Eye (tissue), 1 donor: ENCODE data around the gene BCKDHB.
A peak's percentile ranks its signal among the peaks of the same experiment; 100 is the strongest.

Experiments
- DNase-seq: peaks from one replicate; pipeline ENCODE4 v3.0.0-alpha.2; 2015

The BCKDHB gene

DNA sequence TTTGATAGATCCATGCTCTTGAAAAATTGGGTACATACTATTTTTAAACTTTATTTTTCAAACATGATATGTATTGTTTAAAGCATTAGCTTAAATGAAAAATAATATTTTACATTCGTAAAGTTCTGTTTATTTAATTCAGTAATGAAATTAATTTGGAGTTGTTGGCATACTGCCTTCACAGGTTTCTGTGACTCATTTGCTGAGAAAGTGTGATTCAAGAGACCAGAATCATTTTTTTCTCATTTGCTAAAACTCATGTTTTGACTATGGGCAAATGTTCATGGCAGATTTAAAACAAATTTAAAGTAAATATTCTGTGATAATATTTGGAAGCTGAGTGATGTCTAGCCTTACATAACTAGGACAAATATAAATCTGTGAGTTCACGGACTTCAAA is 230.4 kb downstream of the BCKDHB start:
- no peak for DNase-seq

DNA sequence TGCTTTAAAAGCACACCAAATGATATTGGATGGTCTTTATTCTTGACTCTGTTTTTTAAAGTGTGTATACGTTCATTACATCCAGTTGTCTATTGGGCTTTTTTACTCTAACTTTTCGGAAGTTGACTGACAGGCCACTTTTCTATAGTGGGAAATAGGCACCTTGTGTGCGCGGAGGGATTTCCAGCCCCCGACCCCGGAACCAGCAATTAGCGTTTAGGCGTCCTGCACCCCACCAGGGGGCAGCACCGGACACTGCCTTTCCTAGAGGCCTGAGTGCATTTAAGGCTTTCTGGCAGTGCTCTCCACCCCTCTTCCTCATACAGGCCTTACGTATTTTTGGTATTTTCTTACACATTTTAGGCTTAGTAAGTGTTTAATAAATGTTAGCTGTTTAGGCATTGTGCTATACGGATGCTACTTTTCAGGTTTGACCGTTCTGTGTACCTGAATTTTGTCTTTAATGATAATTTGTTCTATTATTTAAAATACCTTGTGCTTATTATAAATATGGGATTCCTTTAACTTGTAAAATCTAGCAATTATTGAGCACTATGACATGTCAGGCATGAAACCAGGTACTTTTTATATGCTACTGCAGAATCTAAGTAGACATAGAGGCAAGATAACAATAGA is 231.8 kb downstream of the BCKDHB start:
- DNase-seq, result peak; percentile 83

DNA sequence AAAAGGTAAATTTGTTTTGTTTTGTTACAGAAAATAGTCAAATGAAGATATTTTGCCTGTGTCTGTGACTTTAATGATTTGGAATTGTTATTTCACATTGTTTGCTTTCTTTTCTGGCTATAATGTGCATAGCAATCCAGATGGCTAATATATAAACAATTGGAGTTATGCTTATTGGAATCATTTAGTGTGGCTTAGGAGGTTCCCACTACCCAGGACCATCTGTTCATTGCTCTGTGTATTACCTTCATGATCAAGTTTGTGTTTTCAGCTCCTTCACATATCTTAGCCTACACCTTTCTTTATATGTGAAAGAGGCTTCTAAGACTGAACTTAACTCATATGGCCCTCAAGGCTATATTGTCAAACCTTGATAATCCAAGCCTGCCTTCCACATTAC is 232.9 kb downstream of the BCKDHB start:
- DNase-seq, result no peak

DNA sequence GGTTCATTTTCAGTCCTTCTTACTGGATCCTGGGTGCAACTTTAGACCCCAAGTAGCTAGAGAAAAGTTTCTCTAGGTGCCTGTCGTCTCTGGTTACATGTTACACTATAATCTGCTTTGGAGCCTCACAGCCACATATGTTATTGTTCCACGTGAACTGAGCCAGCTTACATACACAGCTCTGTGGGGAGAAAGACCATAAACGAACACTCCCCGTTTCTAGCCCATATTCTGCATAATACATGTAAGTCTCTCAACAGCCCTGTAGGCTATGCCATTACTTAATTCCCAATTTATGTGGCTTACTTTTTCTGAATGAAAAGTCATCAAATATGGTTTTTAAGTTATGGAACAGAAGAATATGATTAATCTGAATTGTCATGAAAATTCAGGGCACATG is 233.8 kb downstream of the BCKDHB start:
- peak; percentile 67 for DNase-seq

DNA sequence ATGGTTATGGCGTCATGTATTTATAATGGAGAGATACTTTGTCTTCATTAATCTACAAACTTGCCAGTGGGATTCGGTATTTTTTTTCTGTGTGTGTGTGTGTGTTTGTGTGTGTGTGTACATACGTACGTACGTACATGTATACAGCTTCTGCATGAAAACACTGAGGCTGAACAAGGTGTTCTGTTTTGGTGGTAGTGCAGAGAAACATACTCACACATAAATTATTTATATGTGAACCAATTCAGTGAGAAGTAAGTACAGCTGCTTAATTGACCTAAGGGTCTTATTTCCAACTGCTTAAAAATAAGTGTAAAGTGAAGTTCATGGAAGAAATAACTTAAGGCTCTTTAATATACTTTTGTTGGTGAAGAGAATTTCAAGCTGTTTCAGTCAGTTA is 234.2 kb downstream of the BCKDHB start:
- no peak for DNase-seq

DNA sequence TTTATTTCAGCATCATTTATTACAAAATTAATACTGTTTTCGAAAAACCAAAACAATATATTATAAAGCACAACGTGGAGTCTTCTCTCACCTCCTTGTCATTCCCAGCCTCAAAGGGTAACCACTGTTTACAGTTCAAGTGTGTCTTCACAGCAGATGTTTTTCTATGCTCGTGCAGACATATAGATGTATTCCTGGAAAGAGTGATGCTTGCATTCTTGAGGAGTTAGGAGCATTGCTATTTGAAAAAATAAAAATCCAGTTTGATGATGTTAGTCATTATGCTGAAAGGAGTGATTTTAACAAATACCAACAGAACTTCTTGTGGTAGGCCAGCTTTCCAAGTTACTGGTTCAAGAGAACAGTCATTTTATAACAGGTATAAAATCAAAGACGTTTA is 234.9 kb downstream of the BCKDHB start:
- DNase-seq, result peak; percentile 48

DNA sequence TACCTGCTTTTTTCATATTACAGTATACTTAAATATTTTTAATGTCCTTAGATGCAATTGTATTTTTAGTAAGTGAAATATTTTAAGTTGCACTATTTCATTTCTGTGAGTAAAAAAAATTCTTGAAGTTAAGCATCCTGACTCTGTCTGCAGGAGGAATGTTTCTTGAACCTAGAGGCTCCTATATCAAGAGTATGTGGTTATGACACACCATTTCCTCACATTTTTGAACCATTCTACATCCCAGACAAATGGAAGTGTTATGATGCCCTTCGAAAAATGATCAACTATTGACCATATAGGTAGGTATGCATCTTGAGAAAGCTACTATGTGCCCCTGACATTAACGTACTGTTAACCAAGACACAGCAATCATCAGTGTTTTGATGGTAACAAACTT is 237.0 kb downstream of the BCKDHB start:
- no peak for DNase-seq

DNA sequence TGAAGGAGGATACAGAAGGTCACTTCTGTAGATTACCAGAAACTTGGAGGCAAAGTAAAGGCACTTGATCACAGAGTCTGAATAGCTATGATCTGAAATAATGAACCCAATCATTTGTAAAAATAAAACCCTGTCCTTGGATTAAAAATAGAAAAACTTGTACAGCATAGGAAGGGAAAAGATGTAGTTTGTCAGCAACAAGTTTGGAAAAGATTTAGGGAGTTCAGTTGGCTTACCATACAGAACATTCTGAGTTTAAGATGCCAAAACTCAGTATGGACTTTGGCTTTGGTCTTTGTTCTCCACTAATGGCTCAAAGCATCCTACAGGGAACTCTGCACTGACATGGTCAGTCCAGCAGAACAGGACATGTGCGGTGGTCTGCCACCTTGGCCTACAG is 240.6 kb downstream of the BCKDHB start:
- DNase-seq, result no peak

DNA sequence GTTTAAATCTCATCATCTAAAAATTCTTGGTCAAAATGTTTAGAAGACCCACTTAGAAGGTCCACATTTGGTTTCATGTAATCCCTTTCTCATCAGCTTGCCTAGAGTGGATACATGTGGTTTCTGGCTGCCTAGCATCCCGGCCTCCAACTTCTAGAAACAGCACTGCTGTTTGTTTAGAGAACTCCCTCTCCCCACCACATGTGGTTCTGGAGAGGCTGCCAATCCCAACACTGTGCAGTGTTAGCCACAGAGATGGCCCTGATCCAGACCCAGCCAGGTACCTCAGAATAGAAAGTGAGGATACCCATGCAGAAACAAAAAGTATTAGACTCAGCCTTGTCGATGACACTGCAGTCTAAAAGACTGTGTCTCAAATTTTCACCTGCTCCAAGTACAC is 241.8 kb downstream of the BCKDHB start:
- DNase-seq, result no peak

DNA sequence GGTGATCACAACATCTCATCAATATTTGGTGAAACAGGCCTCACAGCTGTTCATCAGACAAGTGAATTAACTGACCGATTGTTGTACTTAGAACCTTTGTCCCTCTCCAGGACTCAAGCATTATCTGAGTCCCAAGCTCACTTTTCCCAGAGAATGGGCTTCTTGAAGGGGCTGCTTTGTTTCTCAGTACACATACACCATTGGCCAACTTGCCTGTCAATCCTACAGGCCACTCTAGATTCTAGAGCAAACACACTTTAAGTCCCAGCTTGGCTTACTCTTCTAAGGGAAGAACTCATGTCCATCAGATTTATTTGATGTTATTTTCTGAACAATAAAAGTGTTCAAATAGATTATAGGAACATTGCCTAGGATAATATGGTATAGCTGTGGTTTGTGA is 249.5 kb downstream of the BCKDHB start:
- DNase-seq, result no peak

DNA sequence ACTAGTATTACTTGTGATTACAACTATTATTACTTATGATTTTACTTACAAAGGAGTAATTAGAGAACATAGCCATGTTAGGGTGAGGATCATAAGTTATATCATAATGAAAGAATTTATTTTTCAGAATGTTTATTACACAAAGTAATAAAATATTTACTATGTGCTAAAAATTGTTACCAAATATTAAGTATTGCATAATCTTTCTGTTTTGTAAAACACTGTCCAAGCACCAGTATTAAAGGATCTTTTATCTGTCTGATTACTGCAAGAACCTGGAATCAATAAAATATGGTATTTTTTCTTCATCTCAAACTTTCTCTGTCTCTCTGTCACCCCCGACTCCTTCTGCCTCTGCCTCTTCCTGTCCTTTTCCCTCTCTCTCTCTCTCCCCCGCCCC is 250.1 kb downstream of the BCKDHB start:
- DNase-seq, result no peak

DNA sequence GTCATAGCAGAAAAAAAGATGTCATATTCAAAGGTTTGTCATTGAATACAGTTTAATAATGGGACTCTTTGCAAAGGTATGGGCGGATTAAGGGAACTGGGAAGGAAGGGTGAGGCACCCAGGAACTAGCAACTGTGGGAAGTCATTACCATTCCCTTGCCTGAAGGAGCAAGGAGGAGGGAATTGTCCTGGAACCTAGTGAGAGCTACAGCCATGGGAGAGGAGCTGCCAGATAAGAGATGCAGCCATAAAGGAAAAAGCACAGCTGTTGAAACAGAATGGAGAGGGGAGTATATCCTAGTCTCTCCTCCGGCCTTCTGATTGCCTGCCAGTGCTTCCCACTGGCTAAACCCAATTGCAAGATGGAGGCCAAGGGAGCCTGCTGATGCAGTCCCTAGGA is 250.6 kb downstream of the BCKDHB start:
- DNase-seq, result no peak

DNA sequence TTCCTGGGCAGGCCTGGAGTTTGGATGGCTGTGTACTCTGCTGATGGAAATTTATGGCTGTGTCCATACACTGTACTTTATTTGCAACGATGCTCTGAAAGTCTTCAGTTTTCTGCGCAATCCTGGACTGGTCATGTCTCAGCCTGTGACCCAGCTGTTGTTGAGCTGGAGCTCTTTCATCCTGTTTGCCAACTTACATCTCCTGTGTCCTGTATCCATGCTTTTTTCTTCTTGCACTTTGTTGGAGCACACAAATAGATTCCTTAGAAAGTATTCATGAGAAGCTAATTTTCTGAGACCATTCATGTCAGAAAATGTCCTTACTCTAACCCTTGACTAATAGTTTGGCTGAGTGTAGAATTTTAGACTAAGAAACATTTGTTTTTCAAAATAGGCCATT is 251.2 kb downstream of the BCKDHB start:
- no peak for DNase-seq

DNA sequence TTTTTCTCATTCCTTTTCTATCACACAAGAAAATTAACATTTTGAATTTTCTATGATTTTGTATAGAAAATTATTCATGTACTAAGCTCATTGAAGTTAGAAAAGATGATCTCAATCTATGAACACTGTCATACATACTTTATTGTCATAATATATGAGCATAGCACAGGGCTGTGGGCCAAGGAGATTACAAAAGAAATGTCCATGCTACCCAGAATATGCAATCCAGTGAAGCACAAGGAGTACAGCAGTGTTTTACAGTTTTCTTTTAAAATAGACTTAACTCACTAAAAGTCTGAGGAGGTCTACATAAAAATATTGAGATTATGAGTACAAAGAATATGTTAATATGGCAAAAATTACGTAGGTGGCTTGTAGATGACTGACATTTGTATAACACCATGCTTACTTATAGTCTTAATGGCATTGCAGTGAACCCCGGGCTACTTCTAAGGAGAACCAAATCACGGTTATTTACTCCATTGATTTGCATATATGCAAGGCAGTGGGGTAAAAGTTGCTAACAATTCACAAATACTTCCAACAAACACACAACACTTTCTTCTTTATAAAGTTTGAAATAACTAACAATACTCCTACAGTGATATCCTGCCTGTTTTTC is 257.1 kb downstream of the BCKDHB start:
- DNase-seq, result no peak

DNA sequence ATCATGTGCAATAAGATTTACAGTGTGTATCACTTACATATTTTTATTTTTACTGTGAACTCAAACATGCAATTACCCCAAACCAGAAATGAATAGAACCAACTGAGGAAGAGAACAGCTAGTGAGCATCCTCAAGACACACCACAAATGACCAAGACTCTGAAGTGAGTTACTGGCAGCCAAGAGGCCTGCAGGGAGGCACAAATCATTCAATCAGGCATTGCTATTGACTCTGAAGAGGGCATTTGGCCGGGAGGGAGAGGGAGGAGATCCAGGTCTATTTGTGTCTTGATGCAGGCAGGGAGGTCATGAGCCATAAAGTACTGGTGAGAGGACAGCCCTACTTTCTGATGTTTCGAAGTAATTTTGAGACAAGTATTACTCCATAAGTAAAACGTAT is 257.7 kb downstream of the BCKDHB start:
- DNase-seq, result no peak

DNA sequence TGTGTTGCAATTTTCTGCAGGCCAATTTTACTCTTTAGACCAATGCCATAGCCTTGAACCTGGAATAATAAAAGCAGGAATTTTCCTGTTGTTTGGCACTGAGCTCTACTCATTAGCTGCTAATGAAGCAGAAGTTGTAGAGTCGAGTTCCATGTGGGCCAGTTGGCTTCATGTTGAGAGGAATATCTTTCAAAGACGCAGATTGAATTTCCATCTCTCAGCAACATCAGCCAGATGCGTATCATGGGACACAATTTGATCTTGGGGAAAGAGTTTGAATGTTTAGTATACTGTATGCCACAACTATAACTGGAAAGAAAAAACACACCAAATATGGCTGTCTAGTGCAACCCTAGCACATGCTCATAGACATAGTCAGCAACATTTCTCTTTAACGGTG is 259.6 kb downstream of the BCKDHB start:
- no peak for DNase-seq

DNA sequence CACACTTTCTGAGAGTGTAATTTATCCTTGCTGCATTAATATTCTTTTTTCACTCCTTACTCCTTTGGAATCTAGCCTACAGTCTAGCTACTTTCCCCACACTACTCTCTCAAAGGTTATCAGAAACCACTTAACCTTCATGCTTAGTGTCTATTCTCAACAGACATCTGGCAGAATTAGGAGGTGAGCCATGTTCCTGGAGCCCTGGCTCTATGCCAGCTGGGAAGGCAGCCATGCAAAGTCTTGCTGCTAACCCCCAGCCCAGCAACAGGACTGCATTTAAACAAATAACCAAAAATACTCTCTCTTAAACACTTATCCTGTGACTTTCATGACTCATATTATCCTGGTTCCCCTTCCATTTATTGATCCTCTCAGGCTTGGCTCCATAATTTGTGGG is 260.2 kb downstream of the BCKDHB start:
- peak; percentile 17 for DNase-seq

DNA sequence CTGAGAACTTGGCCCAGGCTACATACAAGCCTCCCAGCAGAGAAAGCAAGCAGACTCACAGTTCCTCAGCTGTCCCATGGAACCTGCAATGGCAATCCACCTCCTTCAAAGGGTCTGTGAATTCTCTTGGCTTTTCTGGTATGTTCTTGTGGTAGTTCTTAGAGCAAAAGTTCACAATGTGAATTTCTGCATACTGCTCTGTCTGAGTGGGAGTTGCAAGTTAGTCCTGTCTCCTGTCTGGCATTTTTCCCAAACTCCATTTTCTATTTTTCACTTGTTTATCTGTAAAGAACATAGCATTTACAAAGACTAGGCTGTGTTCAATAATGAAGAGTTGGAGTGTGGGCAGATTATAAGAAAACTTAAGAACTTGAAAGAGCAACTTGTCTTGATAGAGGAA is 269.9 kb downstream of the BCKDHB start:
- DNase-seq, result no peak

DNA sequence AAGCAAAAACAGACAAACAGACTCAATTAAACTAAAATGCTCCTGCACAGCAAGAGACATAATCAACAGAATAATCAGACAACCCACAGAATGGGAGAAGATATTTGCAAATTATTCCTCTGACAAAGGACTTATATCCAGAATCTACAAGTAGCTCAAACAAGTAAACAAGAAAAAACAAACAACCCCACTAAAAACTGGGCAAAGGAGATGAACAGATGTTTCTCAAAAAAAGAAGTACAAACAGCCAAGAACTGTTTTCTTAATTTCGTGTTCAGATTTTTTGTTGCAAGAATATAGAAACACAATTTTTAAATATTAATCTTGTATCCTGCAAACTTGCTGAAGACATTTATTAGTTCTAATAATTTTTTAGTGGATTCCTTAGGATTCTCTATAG is 274.1 kb downstream of the BCKDHB start:
- no peak for DNase-seq

DNA sequence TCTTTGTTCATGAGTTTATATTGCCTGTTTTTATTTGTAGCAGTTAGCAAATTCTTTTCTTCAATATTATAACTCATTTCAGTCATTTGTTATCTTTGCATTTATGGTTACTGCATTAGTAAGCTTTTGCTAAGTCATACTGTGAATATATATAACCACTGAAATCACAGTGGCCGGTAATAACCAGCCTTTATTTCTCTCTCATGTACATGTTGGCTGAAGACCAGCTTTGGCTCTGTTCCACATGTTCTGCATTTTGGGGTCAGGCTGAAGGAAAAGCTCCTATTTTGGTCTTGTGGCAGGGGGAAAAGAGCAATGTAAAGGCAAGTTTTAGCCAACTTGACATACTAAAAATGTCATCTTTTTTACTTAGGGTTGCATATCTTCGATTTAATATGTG is 276.3 kb downstream of the BCKDHB start:
- peak; percentile 37 for DNase-seq

DNA sequence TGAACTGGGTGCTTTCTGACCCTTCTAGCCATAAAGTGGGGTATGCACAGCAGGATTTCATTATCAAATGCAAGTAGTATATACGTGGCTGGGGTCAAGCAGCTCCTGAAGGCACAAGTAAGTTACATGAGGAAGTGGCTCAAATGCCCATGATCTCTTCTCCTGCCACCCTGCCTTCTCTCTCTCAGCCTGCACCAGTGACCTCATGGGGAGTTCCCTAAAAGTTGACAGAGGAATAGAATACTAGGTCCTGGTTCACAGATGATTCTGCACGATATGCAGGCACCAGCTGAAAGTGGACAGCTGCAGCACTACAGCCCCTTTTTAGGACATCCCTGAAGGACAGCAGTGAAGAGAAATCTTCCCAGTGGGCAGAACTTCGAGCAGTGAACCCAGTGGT is 282.0 kb downstream of the BCKDHB start:
- no peak for DNase-seq
